Measurements from ENCODE around the gene PLA2G5. TPM values are rescaled to one million over a fixed set of nuclear protein-coding genes. Genes with fewer than 3 reads are reported as not detected.

The PLA2G5 gene
- total and polyA plus RNA-seq, 2 of the 13 experiments (the other 11 are each of a cell fraction or from before 2014, with no cell fraction given): not detected

- TF ChIP-seq AFF4 (CRISPR knock-in tag; IDR thresholded peaks at IDR 0.05) (no peak), ZNF232 (CRISPR knock-in tag; IDR thresholded peaks at IDR 0.05; ENCODE audit: borderline replicate concordance) (no peak), ATM (IDR thresholded peaks at IDR 0.05; ENCODE audit: borderline replicate concordance) (no peak), MAFG (CRISPR knock-in tag; IDR thresholded peaks at IDR 0.05) (no peak), ZNF317 (CRISPR knock-in tag; IDR thresholded peaks at IDR 0.05) (no peak), REPIN1 (CRISPR knock-in tag; IDR thresholded peaks at IDR 0.05; ENCODE audit: borderline replicate concordance, low read depth) (no peak), EED (CRISPR knock-in tag; IDR thresholded peaks at IDR 0.05) (no peak)
- TF ChIP-seq, protein P1, sequence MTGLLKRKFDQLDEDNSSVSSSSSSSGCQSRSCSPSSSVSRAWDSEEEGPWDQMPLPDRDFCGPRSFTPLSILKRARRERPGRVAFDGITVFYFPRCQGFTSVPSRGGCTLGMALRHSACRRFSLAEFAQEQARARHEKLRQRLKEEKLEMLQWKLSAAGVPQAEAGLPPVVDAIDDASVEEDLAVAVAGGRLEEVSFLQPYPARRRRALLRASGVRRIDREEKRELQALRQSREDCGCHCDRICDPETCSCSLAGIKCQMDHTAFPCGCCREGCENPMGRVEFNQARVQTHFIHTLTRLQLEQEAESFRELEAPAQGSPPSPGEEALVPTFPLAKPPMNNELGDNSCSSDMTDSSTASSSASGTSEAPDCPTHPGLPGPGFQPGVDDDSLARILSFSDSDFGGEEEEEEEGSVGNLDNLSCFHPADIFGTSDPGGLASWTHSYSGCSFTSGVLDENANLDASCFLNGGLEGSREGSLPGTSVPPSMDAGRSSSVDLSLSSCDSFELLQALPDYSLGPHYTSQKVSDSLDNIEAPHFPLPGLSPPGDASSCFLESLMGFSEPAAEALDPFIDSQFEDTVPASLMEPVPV (CRISPR knock-in tag; IDR thresholded peaks at IDR 0.05): no peak
Observed at GRCh38 chr1:20107351-20107750, 37.4 kb downstream of the PLA2G5 start (continued).

GRCh38 chr1:20107796-20108195 is 37.8 kb downstream of the PLA2G5 start:
- ChIA-PET POLR2A (no interaction called here), CTCF (ENCODE audit: low intra/inter-chr PET ratio, low total read pairs) (no interaction called here)
- intact Hi-C loops (cut with micrococcal nuclease; ENCODE audit: unreplicated experiment) (no loop called here), in situ Hi-C loops (cut with HindIII; ENCODE audit: extremely low pct_ligation_motif_present, low pct_unique_long_range_greater_than_20kb) (no loop called here)
- H3K27me3 ChIP-seq (ENCODE audit: control insufficient read depth in 1 of 2, insufficient read depth in 2 of 2, low read length in 2 of 2): peaks cover 0 to 4% of the 10 kb centered on the region in 2 experiments; a peak in 2 of 5 replicates
- H2AFZ ChIP-seq (ENCODE audit: low read length): no peak overlapping the region
- DNase-seq (ENCODE audit: low spot score): no peak
- H3K4me3 ChIP-seq (replicated peaks in 1 of 3; ENCODE audit: insufficient read depth in 1 of 3, low read depth in 2 of 3, low read length in 3 of 3): no peak overlapping the region
- no peak for ATAC-seq
- WGBS (ENCODE audit: low lambda C conversion rate): 20% methylated on average over 4 of the region's 4 CpGs
- H3K4me2 ChIP-seq (ENCODE audit: low read depth, low read length): 0 out of 2 replicates have a peak overlapping the region, but pooled peaks have one; percentile 4
- no peak for FAIRE-seq
- no peaks in the 10 kb centered on the region for H3K36me3 ChIP-seq (replicated peaks in 1 of 2; ENCODE audit: control insufficient read depth in 1 of 2, insufficient read depth in 2 of 2, low read length in 2 of 2)
- BruUV-seq (replicated peaks): no TSS peak
- H3K9me3 ChIP-seq (ENCODE audit: low read length): no peaks in the 10 kb centered on the region
- H3K27ac ChIP-seq (ENCODE audit: extremely low read length, insufficient read depth, low read length): no peak overlapping the region
- H3K9ac ChIP-seq (ENCODE audit: insufficient read depth, low read depth, low read length): no peak overlapping the region
- no peaks in the 10 kb centered on the region for H3K79me2 ChIP-seq (ENCODE audit: insufficient read depth, low read length)
- peaks cover 7% of the 10 kb centered on the region; the same call in 1 of the 2 replicates for H3K4me1 ChIP-seq (ENCODE audit: insufficient read depth, low read length)
- no peaks in the 10 kb centered on the region for H4K20me1 ChIP-seq (ENCODE audit: insufficient read depth, low read length)
- TF ChIP-seq ZNF747 (CRISPR knock-in tag; IDR thresholded peaks at IDR 0.05; ENCODE audit: borderline replicate concordance) (no peak), NRL (CRISPR knock-in tag; IDR thresholded peaks at IDR 0.05; ENCODE audit: borderline replicate concordance) (no peak), AGO1 (IDR thresholded peaks at IDR 0.05; ENCODE audit: low read depth, low read length, poor library complexity, severe bottlenecking) (no peak), KMT2A (CRISPR knock-in tag; IDR thresholded peaks at IDR 0.05) (no peak), KLF15 (CRISPR knock-in tag; IDR thresholded peaks at IDR 0.05; ENCODE audit: borderline replicate concordance) (no peak), ELF1 (CRISPR knock-in tag; IDR thresholded peaks at IDR 0.05) (no peak), MEF2D (CRISPR knock-in tag; IDR thresholded peaks at IDR 0.05) (no peak), FIP1L1 (IDR thresholded peaks at IDR 0.05; ENCODE audit: borderline replicate concordance, insufficient read depth, low read depth, low read length) (no peak)
- TF ChIP-seq, protein P2, sequence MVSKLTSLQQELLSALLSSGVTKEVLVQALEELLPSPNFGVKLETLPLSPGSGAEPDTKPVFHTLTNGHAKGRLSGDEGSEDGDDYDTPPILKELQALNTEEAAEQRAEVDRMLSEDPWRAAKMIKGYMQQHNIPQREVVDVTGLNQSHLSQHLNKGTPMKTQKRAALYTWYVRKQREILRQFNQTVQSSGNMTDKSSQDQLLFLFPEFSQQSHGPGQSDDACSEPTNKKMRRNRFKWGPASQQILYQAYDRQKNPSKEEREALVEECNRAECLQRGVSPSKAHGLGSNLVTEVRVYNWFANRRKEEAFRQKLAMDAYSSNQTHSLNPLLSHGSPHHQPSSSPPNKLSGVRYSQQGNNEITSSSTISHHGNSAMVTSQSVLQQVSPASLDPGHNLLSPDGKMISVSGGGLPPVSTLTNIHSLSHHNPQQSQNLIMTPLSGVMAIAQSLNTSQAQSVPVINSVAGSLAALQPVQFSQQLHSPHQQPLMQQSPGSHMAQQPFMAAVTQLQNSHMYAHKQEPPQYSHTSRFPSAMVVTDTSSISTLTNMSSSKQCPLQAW (CRISPR knock-in tag; IDR thresholded peaks at IDR 0.05): no peak
